Upper lobe of left lung (tissue), 6 donors: ENCODE data around the gene PHKG1. TPM values are rescaled to one million over a fixed set of nuclear protein-coding genes. Genes with fewer than 3 reads are reported as not detected.
"Not testable (repeated sequence)": the region's sequence is repeated elsewhere in the genome, so short reads cannot be mapped to it uniquely, and the experiment has no call there.

Experiments
- ATAC-seq, 2 donors: fragments of 200-7000 bp; cut with Tn5 transposase; one replicate each; pipeline ENCODE4 v1.9.1; 2022; ENCODE audit warnings: mild to moderate bottlenecking in 2 of 2, moderate library complexity in 2 of 2; ENCODE audit not compliant: low FRiP score in 2 of 2
- DNase-seq, 2 donors: peaks; one replicate each; pipeline ENCODE4 v3.0.0-alpha.2; 2019 to 2020
- H3K27ac ChIP-seq, 4 donors: fragments of 200-600 bp; sonication (generic); one replicate each; pipeline ENCODE4 v1.5.1; 2016 to 2019
- H3K27me3 ChIP-seq, 4 donors: fragments of 200-600 bp; sonication (generic); one replicate each; pipeline ENCODE4 v1.5.1; 2017 to 2019
- H3K36me3 ChIP-seq, 4 donors: fragments of 200-600 bp; sonication (generic); one replicate each; pipeline ENCODE4 v1.5.1; 2016 to 2019
- H3K4me1 ChIP-seq, 4 donors: fragments of 200-600 bp; sonication (generic); one replicate each; pipeline ENCODE4 v1.5.1; 2018 to 2019
- H3K4me3 ChIP-seq, 4 donors: fragments of 200-600 bp; sonication (generic); one replicate each; pipeline ENCODE4 v1.5.1; 2017 to 2019; ENCODE audit warnings: mild to moderate bottlenecking in 2 of 4, moderate library complexity in 1 of 4
- H3K9me3 ChIP-seq, 4 donors: fragments of 200-600 bp; sonication (generic); one replicate each; pipeline ENCODE4 v1.5.1; 2018 to 2019
- CTCF ChIP-seq, 6 experiments: fragments of 450-650 bp in 4 of 6; fragments of 200-600 bp in 2 of 6; sonication (generic) in 2 of 6; IDR thresholded peaks; one replicate each; pipeline ENCODE4 v1.5.1; 2016 to 2019; ENCODE audit warnings: antibody characterized with exemption in 6 of 6
- EP300 ChIP-seq, 4 donors: sonication (generic); formaldehyde crosslinking; IDR thresholded peaks; one replicate each; pipeline ENCODE4 v1.5.1; 2017; ENCODE audit warnings: antibody characterized with exemption in 4 of 4, control low read depth in 2 of 4
- POLR2A ChIP-seq, 4 donors: fragments of 450-650 bp; IDR thresholded peaks; one replicate each; pipeline ENCODE4 v1.5.1; 2016 to 2017; ENCODE audit warnings: antibody characterized with exemption in 4 of 4, mild to moderate bottlenecking in 2 of 4
- POLR2AphosphoS5 ChIP-seq, 2 donors: sonication (generic); formaldehyde crosslinking; IDR thresholded peaks; one replicate each; pipeline ENCODE4 v1.5.1; 2017; ENCODE audit warnings: antibody characterized with exemption in 2 of 2
- WGBS, 2 donors: methylation state at CpG; one replicate each; pipeline ENCODE4 v1.1.5; 2017 to 2018; 5-methylcytosine and 5-hydroxymethylcytosine counted together
- total RNA-seq, 6 donors: library from RNA; depleted of rRNA in 4 of 6; stranded (reverse); fragments of >200 nt in 4 of 6; gene quantifications; one replicate each; pipeline versions ENCODE4 v1.1.0 to v1.2.1, GENCODE V29; 2016 to 2021
- donor health status: DM: no; HTN: no; CAD: no; lungs with moderate emphysema.
- donor health status: DM: no; HTN: yes; CAD: no; lungs with severe emphysema.

PHKG1 gene
- total RNA-seq, result 1 to 10 TPM in 2 of 6 donors, under 1 TPM in 3, not detected in 1; 0.30 to 2.4 (median 0.60) TPM

- TF ChIP-seq CTCF (IDR thresholded peaks at IDR 0.05) (peak in 4 of 6 experiments; percentile 28 to 39 (median 34)), POLR2A (IDR thresholded peaks at IDR 0.05) (no peak)
- Histone ChIP-seq H3K4me3 (no peak within 1 kb of the TSS), H3K9me3 (no peaks in the 10 kb centered on the region), H3K27ac (peak within 1 kb of the TSS in 2 of 4 donors; percentile 9 to 17), H3K4me1 (peaks cover 9 to 12% (median 10%) of the 10 kb centered on the region in 4 donors), H3K36me3 (peaks cover 0 to 3% (median 0%) of the 10 kb centered on the region in 4 donors), H3K27me3 (no peaks in the 10 kb centered on the region)
- WGBS, 2 donors, result 46 to 56% methylated on average over 9 to 19 of the region's 19 CpGs
- DNase-seq, result peak; percentile 60 to 88
- peak; percentile 85 to 86 for ATAC-seq
These were observed at the start of gene PHKG1 for GRCh38 chr7:56092789-56093531. Gene PHKG1, minus strand, starts transcription at chr7:56092952. Its CDS starts 4,011 bp downstream, at chr7:56088941.

- H3K9me3 ChIP-seq, DNase-seq, H3K27me3 ChIP-seq, ATAC-seq, H3K36me3 ChIP-seq, H3K27ac ChIP-seq, H3K4me1 ChIP-seq, H3K4me3 ChIP-seq: not testable (repeated sequence)
- WGBS, 2 donors, result 53 to 72% methylated on average over 2 of the region's 2 CpGs
These were observed 38.3 kb upstream of the PHKG1 start for GRCh38 chr7:56131062-56131461.

- 74 to 77% methylated on average over 7 of the region's 7 CpGs for WGBS, 2 donors
- no peaks in the 10 kb centered on the region for H3K4me1 ChIP-seq
- no peak overlapping the region for H3K27ac ChIP-seq
- H3K4me3 ChIP-seq, result no peak overlapping the region
- H3K27me3 ChIP-seq, result no peaks in the 10 kb centered on the region
- no peak for DNase-seq
- ATAC-seq, result no peak
- no peaks in the 10 kb centered on the region for H3K36me3 ChIP-seq
- no peaks in the 10 kb centered on the region for H3K9me3 ChIP-seq
- TF ChIP-seq CTCF (IDR thresholded peaks at IDR 0.05) (no peak), POLR2A (IDR thresholded peaks at IDR 0.05) (no peak), POLR2AphosphoS5 (IDR thresholded peaks at IDR 0.05) (no peak)
These were observed 34.7 kb upstream of the PHKG1 start for GRCh38 chr7:56127241-56127975.

- H3K4me3 ChIP-seq, result no peak overlapping the region
- ATAC-seq, result no peak
- H3K27me3 ChIP-seq, result no peaks in the 10 kb centered on the region
- H3K27ac ChIP-seq, result no peak overlapping the region
- no peaks in the 10 kb centered on the region for H3K4me1 ChIP-seq
- H3K36me3 ChIP-seq, result no peaks in the 10 kb centered on the region
- no peaks in the 10 kb centered on the region for H3K9me3 ChIP-seq
- DNase-seq, result no peak
- TF ChIP-seq CTCF (IDR thresholded peaks at IDR 0.05) (no peak), EP300 (IDR thresholded peaks at IDR 0.05) (no peak), POLR2A (IDR thresholded peaks at IDR 0.05) (no peak), POLR2AphosphoS5 (IDR thresholded peaks at IDR 0.05) (no peak)
- 74 to 78% methylated on average over 8 of the region's 8 CpGs for WGBS, 2 donors
These were observed 33.1 kb upstream of the PHKG1 start for GRCh38 chr7:56125831-56126230.

GRCh38 chr7:56124981-56125380 lies 32.2 kb upstream of the PHKG1 start:
- DNase-seq, result no peak
- H3K27me3 ChIP-seq, result no peaks in the 10 kb centered on the region
- WGBS, 2 donors, result 72 to 75% methylated on average over 4 to 6 of the region's 6 CpGs
- H3K4me3 ChIP-seq, result no peak overlapping the region
- no peaks in the 10 kb centered on the region for H3K36me3 ChIP-seq
- no peak overlapping the region for H3K27ac ChIP-seq
- no peaks in the 10 kb centered on the region for H3K9me3 ChIP-seq
- TF ChIP-seq CTCF (IDR thresholded peaks at IDR 0.05) (no peak), POLR2AphosphoS5 (IDR thresholded peaks at IDR 0.05) (no peak), POLR2A (IDR thresholded peaks at IDR 0.05) (no peak), EP300 (IDR thresholded peaks at IDR 0.05) (no peak)
- H3K4me1 ChIP-seq, result no peaks in the 10 kb centered on the region
- ATAC-seq, result no peak
